ENCODE data around the gene DGKH. TPM values are rescaled to one million over a fixed set of nuclear protein-coding genes. Genes with fewer than 3 reads are reported as not detected.
A peak's percentile ranks its signal among the peaks of the same experiment; 100 is the strongest.

Gene DGKH
- total and polyA plus RNA-seq, 2 experiments from 2014 or later = 2.0 to 11.2 TPM

DNA sequence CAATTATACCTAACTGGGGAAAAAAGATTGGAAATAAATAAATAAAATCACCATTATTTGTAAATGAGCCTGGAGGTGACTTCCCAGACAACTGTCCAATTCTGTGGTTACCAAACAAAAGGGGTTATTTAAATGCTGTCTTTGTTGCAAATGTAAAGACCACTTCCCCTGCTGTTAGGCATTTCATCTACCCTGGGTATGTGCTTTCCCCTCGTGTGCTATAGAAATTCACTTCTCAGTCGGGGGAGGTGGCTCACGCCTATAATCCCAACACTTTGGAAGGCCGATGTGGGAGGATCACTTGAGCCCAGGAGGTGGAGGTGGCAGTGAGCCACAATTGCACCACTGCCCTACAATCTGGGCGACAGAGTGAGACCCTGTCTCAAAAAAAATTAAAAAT is 121.6 kb downstream of the DGKH start:
- no peak overlapping the region for H3K4me3 ChIP-seq
- no peak overlapping the region for H3K27ac ChIP-seq
- TF ChIP-seq, protein P1, sequence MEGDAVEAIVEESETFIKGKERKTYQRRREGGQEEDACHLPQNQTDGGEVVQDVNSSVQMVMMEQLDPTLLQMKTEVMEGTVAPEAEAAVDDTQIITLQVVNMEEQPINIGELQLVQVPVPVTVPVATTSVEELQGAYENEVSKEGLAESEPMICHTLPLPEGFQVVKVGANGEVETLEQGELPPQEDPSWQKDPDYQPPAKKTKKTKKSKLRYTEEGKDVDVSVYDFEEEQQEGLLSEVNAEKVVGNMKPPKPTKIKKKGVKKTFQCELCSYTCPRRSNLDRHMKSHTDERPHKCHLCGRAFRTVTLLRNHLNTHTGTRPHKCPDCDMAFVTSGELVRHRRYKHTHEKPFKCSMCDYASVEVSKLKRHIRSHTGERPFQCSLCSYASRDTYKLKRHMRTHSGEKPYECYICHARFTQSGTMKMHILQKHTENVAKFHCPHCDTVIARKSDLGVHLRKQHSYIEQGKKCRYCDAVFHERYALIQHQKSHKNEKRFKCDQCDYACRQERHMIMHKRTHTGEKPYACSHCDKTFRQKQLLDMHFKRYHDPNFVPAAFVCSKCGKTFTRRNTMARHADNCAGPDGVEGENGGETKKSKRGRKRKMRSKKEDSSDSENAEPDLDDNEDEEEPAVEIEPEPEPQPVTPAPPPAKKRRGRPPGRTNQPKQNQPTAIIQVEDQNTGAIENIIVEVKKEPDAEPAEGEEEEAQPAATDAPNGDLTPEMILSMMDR (IDR thresholded peaks at IDR 0.05; ENCODE audit: low read depth, low read length) = no peak
- no peak for DNase-seq (ENCODE audit: low read depth in 1 of 2, low spot score in 1 of 2)
- H3K9me3 ChIP-seq (ENCODE audit: low read depth) = no peaks in the 10 kb centered on the region
- peaks cover 5% of the 10 kb centered on the region for H3K36me3 ChIP-seq
- no peaks in the 10 kb centered on the region for H3K4me1 ChIP-seq (ENCODE audit: low read depth)
- no peaks in the 10 kb centered on the region for H3K27me3 ChIP-seq

DNA sequence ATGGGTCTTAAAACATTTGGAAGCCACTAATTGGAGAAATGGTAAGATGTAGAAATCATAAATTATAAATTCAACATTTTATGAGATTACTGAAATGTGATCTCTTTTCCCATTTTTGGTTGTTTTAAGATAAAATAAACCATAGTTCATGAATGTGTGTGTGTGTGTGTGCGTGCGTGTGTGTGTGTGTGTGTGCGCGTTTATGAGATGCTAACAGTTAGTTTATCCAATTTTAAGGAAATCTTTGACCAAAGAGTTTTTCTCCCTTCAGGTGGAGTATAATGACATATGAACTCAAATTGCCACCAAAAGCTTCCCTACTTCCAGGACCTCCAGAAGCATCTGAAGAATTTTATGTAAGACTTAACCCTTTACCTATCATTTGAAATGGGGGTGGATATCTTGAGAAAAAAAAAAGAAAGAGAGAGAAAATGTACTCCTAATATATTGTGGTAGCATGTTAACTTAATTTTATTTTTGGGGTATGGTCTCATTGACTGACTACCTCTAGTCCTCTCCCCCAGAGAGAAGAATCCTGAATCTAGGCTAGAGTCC is 125.4 kb downstream of the DGKH start:
- Histone ChIP-seq H3K27me3 (no peaks in the 10 kb centered on the region), H3K4me3 (no peak overlapping the region), H3K36me3 (no peaks in the 10 kb centered on the region), H3K4me1 (ENCODE audit: low read depth) (no peaks in the 10 kb centered on the region), H3K27ac (no peak overlapping the region), H3K9me3 (ENCODE audit: low read depth) (no peaks in the 10 kb centered on the region)
- DNase-seq (ENCODE audit: low read depth in 1 of 2, low spot score in 1 of 2) = no peak
- TF ChIP-seq, protein P1 (IDR thresholded peaks at IDR 0.05; ENCODE audit: low read depth, low read length) = no peak

DNA sequence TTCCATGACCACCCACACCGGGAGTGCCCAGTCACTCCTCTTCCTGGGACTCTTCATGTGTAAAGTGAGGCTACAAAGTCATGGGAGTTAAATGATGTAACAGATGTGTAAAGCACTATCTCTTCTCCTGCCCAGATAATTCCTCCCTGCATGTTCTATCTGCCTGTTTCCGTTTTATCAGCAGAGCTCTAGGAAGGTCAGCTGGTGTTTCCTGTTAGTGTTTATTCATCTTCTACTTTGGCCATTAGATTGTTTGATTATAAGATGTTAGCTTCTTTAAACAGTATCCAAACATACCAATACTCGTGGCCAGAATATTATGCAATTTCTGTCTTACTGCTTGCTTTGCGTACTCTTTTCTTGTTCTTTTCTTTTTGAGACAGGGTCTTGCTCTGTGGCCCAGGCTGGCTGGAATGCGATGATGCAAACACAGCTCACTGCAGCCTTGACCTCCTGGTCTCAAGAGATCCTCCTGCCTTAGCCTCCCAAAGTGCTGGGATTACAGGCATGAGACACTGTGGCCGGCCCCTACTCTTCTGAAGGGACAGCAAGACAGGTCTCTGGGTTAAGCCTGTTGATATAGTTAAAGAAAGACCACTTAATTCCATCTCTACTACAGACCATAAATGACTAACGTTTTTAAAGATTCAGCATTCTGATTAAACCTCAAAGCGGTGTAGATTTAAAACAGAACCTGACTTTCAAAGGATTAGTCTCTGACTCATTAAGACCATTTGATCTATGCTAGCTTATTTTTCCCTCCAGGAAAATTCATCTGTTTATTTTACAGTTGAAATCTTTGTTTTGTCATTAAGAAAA is 126.1 kb downstream of the DGKH start:
- Histone ChIP-seq H3K9me3 (ENCODE audit: low read depth) (no peaks in the 10 kb centered on the region), H3K36me3 (no peaks in the 10 kb centered on the region), H3K4me1 (ENCODE audit: low read depth) (no peaks in the 10 kb centered on the region), H3K4me3 (no peak overlapping the region), H3K27ac (no peak overlapping the region), H3K27me3 (no peaks in the 10 kb centered on the region)
- TF ChIP-seq, protein P1 (IDR thresholded peaks at IDR 0.05; ENCODE audit: low read depth, low read length) = no peak
- peak in 1 of 2 donors; percentile 24 for DNase-seq (ENCODE audit: low read depth in 1 of 2, low spot score in 1 of 2)

DNA sequence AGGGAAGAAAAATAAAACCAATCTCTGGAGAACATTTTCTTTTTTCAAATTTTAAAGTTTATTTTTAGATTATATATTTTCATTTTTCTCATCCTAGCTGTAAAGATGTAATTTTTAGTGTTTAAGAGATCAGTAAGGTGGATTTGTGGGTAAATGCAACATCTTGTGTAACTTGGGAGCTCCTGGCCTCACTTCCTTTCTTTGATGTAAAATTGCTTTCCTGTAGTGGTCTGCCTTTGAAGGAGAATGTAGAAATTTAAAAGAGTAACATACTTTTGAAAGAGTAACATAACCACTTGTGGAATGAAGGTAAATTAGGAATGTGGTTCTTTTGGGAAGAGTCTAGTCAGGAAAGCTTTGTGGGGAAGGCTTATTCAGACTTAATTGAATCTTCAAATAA is 127.8 kb downstream of the DGKH start:
- H3K4me1 ChIP-seq (ENCODE audit: low read depth) = no peaks in the 10 kb centered on the region
- TF ChIP-seq, protein P1 (IDR thresholded peaks at IDR 0.05; ENCODE audit: low read depth, low read length) = no peak
- no peaks in the 10 kb centered on the region for H3K9me3 ChIP-seq (ENCODE audit: low read depth)
- no peaks in the 10 kb centered on the region for H3K36me3 ChIP-seq
- no peak overlapping the region for H3K27ac ChIP-seq
- H3K27me3 ChIP-seq = no peaks in the 10 kb centered on the region
- H3K4me3 ChIP-seq = no peak overlapping the region
- no peak for DNase-seq (ENCODE audit: low read depth in 1 of 2, low spot score in 1 of 2)

DNA sequence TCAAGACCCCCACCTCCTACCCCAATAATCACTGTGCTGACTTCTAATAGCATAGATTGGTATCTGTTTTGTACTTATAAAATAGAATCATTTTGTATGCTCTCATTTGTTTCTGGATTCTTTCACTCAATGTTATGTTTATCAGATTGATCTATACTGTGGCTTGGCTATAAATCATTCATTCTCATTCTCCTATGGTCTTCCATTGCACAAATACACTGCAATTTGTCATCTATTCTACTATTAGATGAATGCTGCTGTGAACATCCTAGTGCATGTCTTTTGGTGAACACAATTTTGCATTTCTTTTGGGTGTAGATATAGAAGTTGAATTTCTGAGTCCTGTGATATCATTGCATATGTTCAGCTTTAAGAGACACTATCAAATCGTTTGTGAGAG is 128.7 kb downstream of the DGKH start:
- no peaks in the 10 kb centered on the region for H3K9me3 ChIP-seq (ENCODE audit: low read depth)
- DNase-seq (ENCODE audit: low read depth in 1 of 2, low spot score in 1 of 2) = no peak
- no peak overlapping the region for H3K27ac ChIP-seq
- TF ChIP-seq, protein P1 (IDR thresholded peaks at IDR 0.05; ENCODE audit: low read depth, low read length) = no peak
- no peaks in the 10 kb centered on the region for H3K4me1 ChIP-seq (ENCODE audit: low read depth)
- no peaks in the 10 kb centered on the region for H3K36me3 ChIP-seq
- no peaks in the 10 kb centered on the region for H3K27me3 ChIP-seq
- H3K4me3 ChIP-seq = no peak overlapping the region
